ENCODE measurements around the gene NUCB1. TPM values are rescaled to one million over a fixed set of nuclear protein-coding genes. Genes with fewer than 3 reads are reported as not detected.

Gene NUCB1
- total and polyA plus RNA-seq, 9 of the 15 experiments (the other 6 are each of a cell fraction or from before 2014, with no cell fraction given), result 3.1 to 153 (median 71.7) TPM

DNA sequence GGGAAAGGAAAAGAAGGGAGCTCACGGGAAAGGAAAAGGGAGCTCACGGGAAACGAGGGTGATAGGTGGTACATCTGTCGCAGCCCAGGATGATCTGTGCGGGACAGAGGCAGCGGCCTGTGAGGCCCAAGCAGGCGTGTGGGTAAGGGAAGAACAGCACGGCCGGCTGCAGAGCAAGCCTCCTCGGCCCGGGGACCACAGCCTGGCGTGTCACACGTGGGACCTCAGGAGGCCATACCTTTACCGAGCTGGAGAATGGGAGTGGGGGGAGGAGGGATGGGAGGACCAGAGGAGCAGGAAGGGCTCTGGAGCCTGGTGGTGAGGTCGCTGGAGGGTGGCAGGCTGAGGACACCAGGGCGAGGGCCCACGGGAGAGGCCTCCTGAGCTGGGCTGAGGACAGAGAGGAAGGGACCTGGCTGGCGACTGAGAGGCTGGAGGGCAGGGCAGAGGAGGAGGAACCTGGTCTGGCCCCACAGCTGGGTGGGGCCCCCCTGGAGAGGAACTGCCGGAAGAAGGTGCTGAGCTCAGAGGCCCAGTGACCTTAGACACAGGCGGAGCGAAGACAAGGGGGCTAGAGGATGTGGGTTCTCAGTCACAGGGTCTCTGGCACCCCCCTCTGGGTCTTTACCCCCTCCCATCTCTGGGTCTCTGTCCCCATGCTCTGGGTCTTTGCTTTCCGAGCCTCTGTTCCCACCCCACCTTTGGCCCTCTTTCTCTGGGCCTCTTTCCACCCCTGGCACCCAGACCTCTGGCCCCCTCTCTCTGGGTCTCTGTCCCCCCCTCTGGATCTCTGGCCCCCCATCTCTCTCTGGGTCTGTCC is 62.1 kb downstream of the NUCB1 start (continued):
- TF ChIP-seq ZNF124 (CRISPR knock-in tag; IDR thresholded peaks at IDR 0.05) (no peak), BRCA1 (IDR thresholded peaks at IDR 0.05) (no peak), BRCA1 (CRISPR knock-in tag; IDR thresholded peaks at IDR 0.05) (no peak), ZNF551 (CRISPR knock-in tag; IDR thresholded peaks at IDR 0.05) (no peak), MCM7 (IDR thresholded peaks at IDR 0.05) (no peak), E2F1 (CRISPR knock-in tag; IDR thresholded peaks at IDR 0.05) (no peak), ZZZ3 (IDR thresholded peaks at IDR 0.05) (no peak), ETV1 (tag; conservative IDR thresholded peaks at IDR 0.05; ENCODE audit: low read depth) (peak; percentile 82), ZNF3 (CRISPR knock-in tag; IDR thresholded peaks at IDR 0.05) (no peak), MIER1 (IDR thresholded peaks at IDR 0.05; ENCODE audit: low read depth) (no peak), ZNF830 (CRISPR knock-in tag; IDR thresholded peaks at IDR 0.05) (no peak), SMARCB1 (IDR thresholded peaks at IDR 0.05; ENCODE audit: insufficient read length, low read depth) (no peak), L3MBTL2 (IDR thresholded peaks at IDR 0.05) (peak; percentile 69), ZNF311 (CRISPR knock-in tag; IDR thresholded peaks at IDR 0.05) (no peak), ZC3H8 (IDR thresholded peaks at IDR 0.05) (no peak), SNIP1 (IDR thresholded peaks at IDR 0.05; ENCODE audit: low read depth) (no peak), IRF9 (tag; IDR thresholded peaks at IDR 0.05) (no peak), NFATC3 (IDR thresholded peaks at IDR 0.05) (peak; percentile 78), CHD1 (IDR thresholded peaks at IDR 0.05; ENCODE audit: low read length) (no peak), STAT5B (CRISPR knock-in tag; IDR thresholded peaks at IDR 0.05) (no peak), SIN3B (IDR thresholded peaks at IDR 0.05; ENCODE audit: low read depth) (no peak)
- TF ChIP-seq, protein P1, sequence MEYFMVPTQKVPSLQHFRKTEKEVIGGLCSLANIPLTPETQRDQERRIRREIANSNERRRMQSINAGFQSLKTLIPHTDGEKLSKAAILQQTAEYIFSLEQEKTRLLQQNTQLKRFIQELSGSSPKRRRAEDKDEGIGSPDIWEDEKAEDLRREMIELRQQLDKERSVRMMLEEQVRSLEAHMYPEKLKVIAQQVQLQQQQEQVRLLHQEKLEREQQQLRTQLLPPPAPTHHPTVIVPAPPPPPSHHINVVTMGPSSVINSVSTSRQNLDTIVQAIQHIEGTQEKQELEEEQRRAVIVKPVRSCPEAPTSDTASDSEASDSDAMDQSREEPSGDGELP (CRISPR knock-in tag; IDR thresholded peaks at IDR 0.05; ENCODE audit: borderline replicate concordance), result peak; percentile 97
- TF ChIP-seq, protein P2, sequence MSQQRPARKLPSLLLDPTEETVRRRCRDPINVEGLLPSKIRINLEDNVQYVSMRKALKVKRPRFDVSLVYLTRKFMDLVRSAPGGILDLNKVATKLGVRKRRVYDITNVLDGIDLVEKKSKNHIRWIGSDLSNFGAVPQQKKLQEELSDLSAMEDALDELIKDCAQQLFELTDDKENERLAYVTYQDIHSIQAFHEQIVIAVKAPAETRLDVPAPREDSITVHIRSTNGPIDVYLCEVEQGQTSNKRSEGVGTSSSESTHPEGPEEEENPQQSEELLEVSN (IDR thresholded peaks at IDR 0.05; ENCODE audit: borderline replicate concordance in 1 of 2, extremely low read depth in 1 of 2, insufficient read depth in 1 of 2, insufficient read length in 1 of 2, low read depth in 1 of 2, low read length in 1 of 2, poor library complexity in 1 of 2, severe bottlenecking in 1 of 2), result no peak
